H1 (cell line): ENCODE results near the gene ARMC9. TPM values are rescaled to one million over a fixed set of nuclear protein-coding genes. Genes with fewer than 3 reads are reported as not detected.
A peak's percentile ranks its signal among the peaks of the same experiment; 100 is the strongest.

ENCODE experiments used
- CTCF ChIA-PET: fragments of 300-600 bp; sonication (Branson Sonifier 250); formaldehyde crosslinking; loops from one replicate; lab custom pipeline; 2021; ENCODE audit not compliant: partially characterized antibody; lab: Charles Lee
- POLR2A ChIA-PET: fragments of 300-600 bp; sonication (Branson Sonifier 250); formaldehyde crosslinking; loops from one replicate; lab custom pipeline; 2021; ENCODE audit warnings: inconsistent platforms; ENCODE audit not compliant: partially characterized antibody; lab: Charles Lee
- DNase-seq, 2 experiments: peaks; one replicate each; pipeline versions ENCODE4 v3.0.0 to v3.0.0-alpha.2; 2010 to 2022; ENCODE audit warnings: low spot score in 2 of 2, low read depth in 1 of 2, mixed read lengths in 1 of 2
- FAIRE-seq: peaks from 2 replicates; lab custom pipeline; 2011; peaks lifted over from hg19 to GRCh38; lab: Jason Lieb, UNC
- H2AFZ ChIP-seq: 2 replicates; pipeline ENCODE4 v1.8.1; 2012; ENCODE audit warnings: low read length, inconsistent platforms
- H2AK5ac ChIP-seq: 2 replicates; pipeline ENCODE4 v1.6.1; 2013; ENCODE audit warnings: low read depth, low read length
- H2BK120ac ChIP-seq: replicated peaks from 2 replicates; pipeline ENCODE3; 2013; ENCODE audit warnings: low read depth, low read length, inconsistent platforms
- H2BK12ac ChIP-seq: 2 replicates; pipeline ENCODE4 v1.6.1; 2013; ENCODE audit warnings: low read depth, low read length
- H2BK15ac ChIP-seq: 2 replicates; pipeline ENCODE4 v1.6.1; 2013; ENCODE audit warnings: low read length
- H2BK20ac ChIP-seq: 2 replicates; pipeline ENCODE4 v1.6.1; 2013; ENCODE audit warnings: low read length
- H2BK5ac ChIP-seq: 2 replicates; pipeline ENCODE4 v1.6.1; 2013; ENCODE audit warnings: low read depth, low read length
- H3K14ac ChIP-seq: 2 replicates; pipeline ENCODE4 v1.6.1; 2013; ENCODE audit warnings: inconsistent platforms; ENCODE audit not compliant: insufficient read length
- H3K18ac ChIP-seq: 2 replicates; pipeline ENCODE4 v1.6.1; 2013; ENCODE audit warnings: low read length; ENCODE audit errors: extremely low read depth
- H3K23ac ChIP-seq: 2 replicates; pipeline ENCODE4 v1.6.1; 2013; ENCODE audit warnings: inconsistent platforms; ENCODE audit not compliant: insufficient read length
- H3K23me2 ChIP-seq: 2 replicates; pipeline ENCODE4 v1.6.1; 2013; ENCODE audit warnings: low read depth, low read length
- H3K27ac ChIP-seq: 2 replicates; pipeline ENCODE4 v1.6.1; 2011; ENCODE audit warnings: low read depth, low read length, inconsistent platforms
- H3K27me3 ChIP-seq, 4 experiments: replicated peaks in 1 of 4; 1 replicate in 1 of 4; 2 replicates in 3 of 4; pipeline versions ENCODE4 v1.6.1 to v1.8.1; 2011 to 2013; ENCODE audit warnings: low read length in 3 of 4, mild to moderate bottlenecking in 3 of 4, inconsistent platforms in 2 of 4, mixed read lengths in 2 of 4, moderate library complexity in 1 of 4; ENCODE audit not compliant: control insufficient read depth in 3 of 4, insufficient read depth in 3 of 4; ENCODE audit errors: extremely low read depth in 1 of 4
- H3K36me3 ChIP-seq, 4 experiments: 2 replicates each; pipeline versions ENCODE4 v1.6.1 to v1.8.1; 2011 to 2013; ENCODE audit warnings: mild to moderate bottlenecking in 4 of 4, low read length in 3 of 4, moderate library complexity in 2 of 4, control low read depth in 1 of 4, inconsistent platforms in 1 of 4; ENCODE audit not compliant: insufficient read depth in 4 of 4, control insufficient read depth in 2 of 4
- H3K4ac ChIP-seq: replicated peaks from 2 replicates; pipeline ENCODE3; 2013; ENCODE audit warnings: low read length, low read depth, mixed read lengths, inconsistent platforms; ENCODE audit not compliant: insufficient read length
- H3K4me1 ChIP-seq, 4 experiments: replicated peaks in 1 of 4; 1 replicate in 1 of 4; 2 replicates in 3 of 4; pipeline versions ENCODE4 v1.6.1 to v1.8.1; 2011 to 2013; ENCODE audit warnings: low read length in 3 of 4, inconsistent platforms in 2 of 4, mixed read lengths in 1 of 4; ENCODE audit not compliant: insufficient read depth in 4 of 4, control insufficient read depth in 3 of 4
- H3K4me2 ChIP-seq, 2 experiments: 2 replicates each; pipeline versions ENCODE4 v1.6.1 to v1.8.1; 2011 to 2013; ENCODE audit warnings: low read depth in 2 of 2, low read length in 2 of 2, control low read depth in 1 of 2, inconsistent platforms in 1 of 2, mild to moderate bottlenecking in 1 of 2; ENCODE audit not compliant: insufficient read depth in 1 of 2
- H3K4me3 ChIP-seq, 4 experiments: fragments of 200-600, 300-600 bp in 1 of 4; sonication (generic), shearing (Covaris generic), sonication (Bioruptor Twin) in 1 of 4; 2 replicates each; pipeline versions ENCODE4 v1.5.1 to v1.8.1; 2011 to 2016; ENCODE audit warnings: low read length in 4 of 4, low read depth in 3 of 4, control low read depth in 2 of 4, inconsistent platforms in 2 of 4, mild to moderate bottlenecking in 2 of 4, mixed read lengths in 1 of 4, moderate library complexity in 1 of 4; ENCODE audit not compliant: insufficient read depth in 2 of 4; ENCODE audit errors: extremely low read depth in 1 of 4
- H3K56ac ChIP-seq: replicated peaks from 2 replicates; pipeline ENCODE3; 2013; ENCODE audit warnings: low read depth, mild to moderate bottlenecking, mixed read lengths, low read length, inconsistent platforms; ENCODE audit not compliant: insufficient read length
- H3K79me1 ChIP-seq: 2 replicates; pipeline ENCODE4 v1.6.1; 2013; ENCODE audit warnings: low read depth, low read length, control low read depth
- H3K79me2 ChIP-seq, 2 experiments: 2 replicates each; pipeline versions ENCODE4 v1.6.1 to v1.8.1; 2012 to 2013; ENCODE audit warnings: low read length in 2 of 2, mild to moderate bottlenecking in 2 of 2, inconsistent platforms in 1 of 2; ENCODE audit not compliant: insufficient read depth in 2 of 2, control insufficient read depth in 1 of 2
- H3K9ac ChIP-seq, 4 experiments: replicated peaks in 1 of 4; 1 replicate in 1 of 4; 2 replicates in 3 of 4; pipeline versions ENCODE4 v1.6.1 to v1.8.1; 2011 to 2013; ENCODE audit warnings: low read depth in 3 of 4, low read length in 3 of 4, control low read depth in 2 of 4, mild to moderate bottlenecking in 2 of 4, moderate library complexity in 2 of 4, inconsistent platforms in 1 of 4; ENCODE audit errors: extremely low read depth in 1 of 4
- H3K9me3 ChIP-seq, 2 experiments: 2 replicates each; pipeline versions ENCODE4 v1.6.1 to v1.8.1; 2012 to 2013; ENCODE audit warnings: mild to moderate bottlenecking in 2 of 2, moderate library complexity in 2 of 2, control low read depth in 1 of 2, inconsistent platforms in 1 of 2, low read depth in 1 of 2, low read length in 1 of 2, mixed read lengths in 1 of 2; ENCODE audit not compliant: insufficient read depth in 2 of 2
- H4K20me1 ChIP-seq, 2 experiments: replicated peaks in 1 of 2; 2 replicates each; pipeline versions ENCODE3 to v1.8.1; 2011 to 2013; ENCODE audit warnings: inconsistent platforms in 2 of 2, low read length in 2 of 2, mild to moderate bottlenecking in 1 of 2; ENCODE audit not compliant: insufficient read depth in 2 of 2, control insufficient read depth in 1 of 2
- H4K5ac ChIP-seq: 2 replicates; pipeline ENCODE4 v1.6.1; 2013; ENCODE audit warnings: low read length, low read depth, mixed read lengths, inconsistent platforms; ENCODE audit not compliant: insufficient read length
- H4K8ac ChIP-seq: 2 replicates; pipeline ENCODE4 v1.8.0; 2013; ENCODE audit warnings: mild to moderate bottlenecking, moderate library complexity, low read length, inconsistent platforms; ENCODE audit not compliant: insufficient read depth; ENCODE audit errors: extremely low read depth
- H4K91ac ChIP-seq: replicated peaks from 2 replicates; pipeline ENCODE3; 2013; ENCODE audit warnings: low read length, mixed read lengths, inconsistent platforms; ENCODE audit not compliant: insufficient read length
- CBX8 ChIP-seq: fragments of 300-800, 300-1000 bp; sonication (generic); IDR thresholded peaks from 2 replicates; pipeline ENCODE4 v1.7.1; 2016; ENCODE audit warnings: low read depth, low read length, borderline replicate concordance
- CHD2 ChIP-seq: IDR thresholded peaks from 2 replicates; pipeline ENCODE4 v1.6.1; 2012; ENCODE audit warnings: low read length, improper control_type of control experiment
- CREB1 ChIP-seq: IDR thresholded peaks from 2 replicates; pipeline ENCODE4 v1.6.1; 2012; ENCODE audit warnings: inconsistent platforms
- EGR1 ChIP-seq: IDR thresholded peaks from 2 replicates; pipeline ENCODE4 v1.6.1; 2011; ENCODE audit warnings: low read depth, low read length, borderline replicate concordance
- GABPA ChIP-seq: IDR thresholded peaks from 2 replicates; pipeline ENCODE4 v1.6.1; 2011; ENCODE audit warnings: mild to moderate bottlenecking, low read length, moderate library complexity, borderline replicate concordance; ENCODE audit not compliant: insufficient read depth
- NRF1 ChIP-seq: IDR thresholded peaks from 2 replicates; pipeline ENCODE4 v1.6.1; 2011; ENCODE audit warnings: mild to moderate bottlenecking, low read depth, low read length, improper control_type of control experiment
- RFX5 ChIP-seq: IDR thresholded peaks from 2 replicates; pipeline ENCODE4 v1.6.1; 2011; ENCODE audit warnings: low read depth, low read length, improper control_type of control experiment, borderline replicate concordance
- SIN3A ChIP-seq, 2 experiments: IDR thresholded peaks in 1 of 2; conservative IDR thresholded peaks in 1 of 2; 2 replicates each; pipeline ENCODE4 v1.6.1; 2011 to 2012; ENCODE audit warnings: low read length in 2 of 2, improper control_type of control experiment in 1 of 2, low read depth in 1 of 2, mild to moderate bottlenecking in 1 of 2
- ZNF274 ChIP-seq: IDR thresholded peaks from 2 replicates; pipeline ENCODE4 v1.7.0; 2012; ENCODE audit warnings: low read length, borderline replicate concordance; ENCODE audit errors: extremely low read depth
- WGBS, 2 experiments: shearing (Covaris generic) in 1 of 2; methylation state at CpG; one replicate each; pipeline versions ENCODE4 v1.1.6 to v1.1.7; 2013 to 2015; ENCODE audit warnings: low lambda C conversion rate in 2 of 2, mixed read lengths in 2 of 2, inconsistent platforms in 1 of 2, low coverage in 1 of 2, missing lambda C conversion rate in 1 of 2; ENCODE audit not compliant: insufficient replicate concordance in 2 of 2, insufficient coverage in 1 of 2, insufficient read length in 1 of 2; ENCODE audit errors: extremely low coverage in 1 of 2, missing lambda C conversion rate in 1 of 2; 5-methylcytosine and 5-hydroxymethylcytosine counted together
- polyA plus RNA-seq, 7 experiments: library from polyadenylated mRNA; depleted of rRNA in 3 of 7; stranded (reverse) in 5 of 7; unstranded in 2 of 7; fragments of >200 nt in 5 of 7; fragments of 200-250 nt in 2 of 7; gene quantifications; 1 replicate in 5 of 7; 2 replicates in 1 of 7; 4 replicates in 1 of 7; pipeline versions ENCODE4 v1.2.1 to v1.2.3, GENCODE V29; 2011 to 2013; ENCODE audit warnings: missing spikeins in 2 of 7, mixed read lengths in 2 of 7
- total RNA-seq: library from RNA; stranded (reverse); fragmentation: NEBNext Ultra II Directional; extraction: Animal tissue kit (Norgen Biotek cat#: 25700); gene quantifications from 2 replicates; pipeline ENCODE4 v1.2.1, GENCODE V29; 2021

ARMC9 gene
- total and polyA plus RNA-seq, 2 of the 8 experiments (the other 6 are each of a cell fraction or from before 2014, with no cell fraction given): 23.2 to 36.1 TPM

GRCh38 chr2:231160701-231161100 is 37.7 kb upstream of the ARMC9 start:
- ChIA-PET POLR2A (interaction anchor here (1.4 kb wide), 1 partner anchor 9 kb away, joined by 3 read pairs; no protein-coding TSS in a partner anchor), CTCF (no interaction called here)
- H4K5ac ChIP-seq: no peak overlapping the region
- 0 out of 2 replicates have a peak overlapping the region, but pooled peaks have one; percentile 20 for H3K18ac ChIP-seq
- no peak overlapping the region for H3K9ac ChIP-seq
- H3K4me1 ChIP-seq: peaks cover 0 to 7% (median 2%) of the 10 kb centered on the region in 4 experiments; a peak in 3 of 7 replicates
- H3K14ac ChIP-seq: no peak overlapping the region
- no peak overlapping the region for H2BK20ac ChIP-seq
- H2AK5ac ChIP-seq: no peak overlapping the region
- H3K4ac ChIP-seq: no peak overlapping the region
- no peak overlapping the region for H4K91ac ChIP-seq
- no peak for FAIRE-seq
- WGBS, 2 experiments: 92% methylated on average over 5 of the region's 5 CpGs; no CpG with 5 or more reads in 1 of the 2 experiments
- no peak overlapping the region for H3K23ac ChIP-seq
- H3K4me3 ChIP-seq: no peak overlapping the region
- no peak overlapping the region for H2BK12ac ChIP-seq
- no peaks in the 10 kb centered on the region for H4K20me1 ChIP-seq
- no peak overlapping the region for H2BK5ac ChIP-seq
- no peaks in the 10 kb centered on the region for H3K79me2 ChIP-seq
- no peaks in the 10 kb centered on the region for H3K9me3 ChIP-seq
- no peaks in the 10 kb centered on the region for H3K79me1 ChIP-seq
- H3K23me2 ChIP-seq: no peaks in the 10 kb centered on the region
- H2AFZ ChIP-seq: no peak overlapping the region
- H2BK15ac ChIP-seq: no peak overlapping the region
- no peak for DNase-seq
- no peak overlapping the region for H3K27ac ChIP-seq
- H4K8ac ChIP-seq: no peak overlapping the region
- peaks cover 0 to 27% (median 8%) of the 10 kb centered on the region in 4 experiments; a peak in 6 of 8 replicates for H3K36me3 ChIP-seq
- H3K4me2 ChIP-seq: no peak overlapping the region
- H3K27me3 ChIP-seq: no peaks in the 10 kb centered on the region
- no peak for TF ChIP-seq GABPA
- TF ChIP-seq ZNF274: no peak
- no peak for TF ChIP-seq EGR1
- TF ChIP-seq CBX8: no peak
- TF ChIP-seq NRF1: no peak
- TF ChIP-seq RFX5: no peak
- TF ChIP-seq CHD2: no peak
- no peak for TF ChIP-seq SIN3A (conservative IDR thresholded peaks at IDR 0.05 in 1 of 2, IDR thresholded peaks at IDR 0.05 in 1 of 2; ENCODE audit: low read depth in 1 of 2, low read length in 2 of 2)
- TF ChIP-seq CREB1: no peak
- no peak overlapping the region for H2BK120ac ChIP-seq
- H3K56ac ChIP-seq: no peak overlapping the region
